ENCODE data around the gene SYCP2.

SYCP2 gene

GRCh38 chr20:59837623-59838394 lies 95.6 kb downstream of the SYCP2 start:
- no peak for DNase-seq (ENCODE audit: low read depth, low spot score)

GRCh38 chr20:59836767-59837166 lies 96.7 kb downstream of the SYCP2 start:
- DNase-seq (ENCODE audit: low read depth, low spot score): no peak

- DNase-seq (ENCODE audit: low read depth, low spot score): peak; percentile 48
Measured at GRCh38 chr20:59835448-59836395, 97.7 kb downstream of the SYCP2 start.

- DNase-seq (ENCODE audit: low read depth, low spot score): peak; percentile 11
Measured at GRCh38 chr20:59835057-59835447, 98.4 kb downstream of the SYCP2 start.

- no peak for DNase-seq (ENCODE audit: low read depth, low spot score)
Measured at GRCh38 chr20:59832406-59833363, 100.8 kb downstream of the SYCP2 start.

- DNase-seq (ENCODE audit: low read depth, low spot score): no peak
Measured at GRCh38 chr20:59831916-59832270, 101.5 kb downstream of the SYCP2 start.

- DNase-seq (ENCODE audit: low read depth, low spot score): no peak
Measured at GRCh38 chr20:59831024-59831915, 102.2 kb downstream of the SYCP2 start.

GRCh38 chr20:59830665-59831023 lies 102.8 kb downstream of the SYCP2 start:
- DNase-seq (ENCODE audit: low read depth, low spot score): no peak

- no peak for DNase-seq (ENCODE audit: low read depth, low spot score)
Measured at GRCh38 chr20:59829786-59830664, 103.4 kb downstream of the SYCP2 start.

GRCh38 chr20:59829054-59829785 lies 104.2 kb downstream of the SYCP2 start:
- DNase-seq (ENCODE audit: low read depth, low spot score): no peak

GRCh38 chr20:59828125-59829053 lies 105.0 kb downstream of the SYCP2 start:
- no peak for DNase-seq (ENCODE audit: low read depth, low spot score)

- no peak for DNase-seq (ENCODE audit: low read depth, low spot score)
Measured at GRCh38 chr20:59827138-59828056, 106.0 kb downstream of the SYCP2 start.

- DNase-seq (ENCODE audit: low read depth, low spot score): no peak
Measured at GRCh38 chr20:59825944-59826759, 107.3 kb downstream of the SYCP2 start.

- DNase-seq (ENCODE audit: low read depth, low spot score): no peak
Measured at GRCh38 chr20:59825563-59825920, 107.9 kb downstream of the SYCP2 start.

GRCh38 chr20:59824711-59825562 lies 108.5 kb downstream of the SYCP2 start:
- no peak for DNase-seq (ENCODE audit: low read depth, low spot score)
